ENCODE results near the gene MICB.
"Not testable (repeated sequence)": the region's sequence is repeated elsewhere in the genome, so short reads cannot be mapped to it uniquely, and the experiment has no call there.

DNA sequence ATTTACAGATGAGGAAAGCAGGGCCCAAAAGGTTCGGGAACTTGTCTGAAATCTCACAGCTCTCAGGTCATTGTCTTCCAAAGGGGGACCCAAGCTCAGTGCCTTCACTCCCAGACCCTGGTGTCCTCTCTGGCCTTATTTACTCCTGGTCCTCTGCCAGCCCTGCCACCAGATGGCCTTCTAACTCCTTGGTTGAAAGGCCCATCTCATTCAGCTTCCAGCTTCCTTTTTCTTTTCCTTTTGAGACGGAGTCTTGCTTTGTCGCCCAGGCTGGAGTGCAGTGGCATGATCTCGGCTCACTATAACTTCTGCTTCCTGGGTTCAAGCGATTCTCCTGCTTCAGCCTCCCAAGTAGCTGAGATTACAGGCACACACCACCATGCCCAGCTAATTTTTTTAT, 53.4 kb downstream of the MICB start:
- not testable (repeated sequence) for TF ChIP-seq POLR2A (IDR thresholded peaks at IDR 0.05; ENCODE audit: low read length); GATA1 (IDR thresholded peaks at IDR 0.05; ENCODE audit: low read depth, low read length)
